ENCODE results near the gene RAPGEF3.

DNA sequence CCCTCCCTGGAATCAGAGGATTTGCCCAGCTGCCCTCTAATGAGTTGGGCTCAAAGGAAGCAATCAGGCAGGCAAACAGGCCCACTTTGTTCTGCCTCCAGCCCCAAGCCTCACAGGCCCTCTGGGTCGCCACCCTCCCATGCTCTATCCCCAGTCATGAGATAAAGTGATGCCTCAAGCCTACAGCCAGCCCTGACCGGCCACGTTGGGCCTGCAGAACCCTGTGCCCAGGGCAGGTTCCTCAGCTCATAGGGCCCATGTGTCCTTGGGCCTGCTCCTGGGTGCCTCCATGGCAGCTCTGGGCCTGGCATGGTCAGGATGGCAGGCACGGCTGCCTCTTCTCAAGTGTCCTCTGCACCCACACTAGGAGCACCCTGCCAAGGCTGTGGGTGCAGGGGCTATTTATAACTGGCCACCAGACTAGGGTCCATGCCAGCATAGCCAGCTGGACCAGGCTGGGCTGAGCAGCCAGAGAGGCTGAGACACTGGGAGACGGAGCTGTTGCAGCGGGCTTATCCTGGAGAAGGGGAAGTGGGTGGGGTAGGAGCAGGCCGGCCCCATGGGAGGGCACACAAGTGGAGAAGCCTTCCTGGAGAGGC, 40.8 kb upstream of the RAPGEF3 start:
- TF ChIP-seq, protein P1, sequence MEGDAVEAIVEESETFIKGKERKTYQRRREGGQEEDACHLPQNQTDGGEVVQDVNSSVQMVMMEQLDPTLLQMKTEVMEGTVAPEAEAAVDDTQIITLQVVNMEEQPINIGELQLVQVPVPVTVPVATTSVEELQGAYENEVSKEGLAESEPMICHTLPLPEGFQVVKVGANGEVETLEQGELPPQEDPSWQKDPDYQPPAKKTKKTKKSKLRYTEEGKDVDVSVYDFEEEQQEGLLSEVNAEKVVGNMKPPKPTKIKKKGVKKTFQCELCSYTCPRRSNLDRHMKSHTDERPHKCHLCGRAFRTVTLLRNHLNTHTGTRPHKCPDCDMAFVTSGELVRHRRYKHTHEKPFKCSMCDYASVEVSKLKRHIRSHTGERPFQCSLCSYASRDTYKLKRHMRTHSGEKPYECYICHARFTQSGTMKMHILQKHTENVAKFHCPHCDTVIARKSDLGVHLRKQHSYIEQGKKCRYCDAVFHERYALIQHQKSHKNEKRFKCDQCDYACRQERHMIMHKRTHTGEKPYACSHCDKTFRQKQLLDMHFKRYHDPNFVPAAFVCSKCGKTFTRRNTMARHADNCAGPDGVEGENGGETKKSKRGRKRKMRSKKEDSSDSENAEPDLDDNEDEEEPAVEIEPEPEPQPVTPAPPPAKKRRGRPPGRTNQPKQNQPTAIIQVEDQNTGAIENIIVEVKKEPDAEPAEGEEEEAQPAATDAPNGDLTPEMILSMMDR (IDR thresholded peaks at IDR 0.05), result no peak
- TF ChIP-seq POLR2A (IDR thresholded peaks at IDR 0.05) (no peak), EP300 (IDR thresholded peaks at IDR 0.05) (no peak)
